Ammon's horn (tissue), 1 donor: ENCODE data around the gene IGSF3.

Source experiments
- DNase-seq: peaks from one replicate; pipeline ENCODE4 v3.0.0-alpha.2; 2016; ENCODE audit warnings: low spot score

Gene IGSF3

DNA sequence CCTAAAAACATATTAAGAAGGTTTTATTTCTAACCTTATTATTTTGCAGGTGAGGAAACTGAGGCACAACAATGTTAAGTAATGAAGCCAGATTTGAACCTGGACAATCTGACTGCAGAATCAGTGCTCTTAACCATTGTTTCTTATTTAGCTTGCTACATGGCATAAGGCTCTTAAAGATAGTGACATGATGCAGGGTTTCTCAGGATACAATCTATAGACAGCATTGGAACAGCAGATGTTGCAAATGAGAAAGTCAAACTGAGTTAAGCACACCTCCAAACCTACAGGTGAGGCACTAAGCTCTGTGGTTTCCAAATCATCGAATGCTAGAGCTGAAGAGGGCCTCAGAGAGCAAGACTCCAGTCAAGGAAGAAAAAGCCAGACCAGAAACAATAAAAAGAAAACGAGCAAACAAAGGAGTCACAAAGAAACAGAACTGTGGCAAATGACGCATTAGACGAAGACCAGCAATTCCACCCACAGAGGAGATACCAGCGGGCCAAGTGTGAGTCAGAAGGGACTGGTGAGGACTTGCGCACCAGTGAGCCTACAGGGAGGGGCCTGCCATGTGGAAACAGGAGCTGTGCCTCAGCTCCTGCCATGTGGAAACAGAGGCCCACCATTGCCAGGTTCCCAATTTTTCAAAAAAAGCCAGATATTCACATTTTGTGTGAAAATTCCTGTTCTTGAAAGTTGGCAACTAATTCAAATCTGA, 111.1 kb downstream of the IGSF3 start:
- no peak for DNase-seq

DNA sequence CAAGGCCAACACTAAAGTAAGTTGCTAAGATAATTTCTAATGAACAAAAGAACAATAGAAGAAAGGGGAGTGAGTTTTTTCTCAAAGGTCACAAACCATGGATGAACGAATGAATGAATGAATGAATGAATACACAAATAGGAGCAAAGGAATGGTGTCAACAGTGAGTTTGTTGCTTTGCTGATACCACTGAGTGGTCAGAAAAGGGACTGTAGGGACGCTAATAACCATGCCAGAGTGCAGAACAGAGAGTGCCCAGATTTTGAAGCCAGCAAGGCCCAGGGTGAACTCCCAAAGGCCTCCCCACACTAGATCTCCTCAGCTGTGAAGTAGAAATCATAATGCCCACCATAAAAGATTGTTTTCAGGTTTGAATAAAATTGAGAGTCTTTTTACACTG, 112.6 kb downstream of the IGSF3 start:
- DNase-seq, result no peak

DNA sequence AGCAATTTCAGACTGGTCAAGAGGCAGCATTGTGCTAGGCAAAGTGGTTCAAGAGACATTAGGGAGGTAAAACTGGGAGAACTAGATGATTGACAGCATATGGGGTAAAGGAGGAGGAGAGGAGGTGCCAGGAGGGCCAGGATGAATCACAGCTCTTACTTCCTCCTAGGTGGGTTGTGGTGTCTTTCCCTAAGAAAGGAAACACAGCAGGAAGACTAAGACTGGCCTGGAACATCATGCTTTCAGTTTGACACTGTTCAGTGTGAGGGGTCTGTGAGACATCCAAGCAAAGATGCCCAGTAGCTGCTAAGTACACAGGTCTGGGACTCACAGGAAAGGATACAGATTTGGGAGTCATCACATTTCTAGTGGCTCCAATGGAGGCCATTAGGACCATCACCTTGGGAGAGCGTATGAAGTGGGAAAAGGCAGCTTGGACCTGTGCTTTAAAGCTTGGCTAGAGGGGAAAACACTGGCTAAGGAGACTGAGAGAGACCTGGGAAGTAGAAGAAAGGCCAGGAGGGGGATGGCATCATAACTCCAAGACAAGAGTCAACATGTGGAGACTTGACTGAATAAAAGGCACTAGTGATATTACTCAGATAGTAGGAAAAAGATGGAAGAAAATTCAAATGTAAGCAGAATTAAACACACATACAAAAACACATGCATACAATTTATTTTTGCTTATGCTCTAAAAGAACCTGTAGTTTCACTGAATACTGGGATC, 114.0 kb downstream of the IGSF3 start:
- no peak for DNase-seq

DNA sequence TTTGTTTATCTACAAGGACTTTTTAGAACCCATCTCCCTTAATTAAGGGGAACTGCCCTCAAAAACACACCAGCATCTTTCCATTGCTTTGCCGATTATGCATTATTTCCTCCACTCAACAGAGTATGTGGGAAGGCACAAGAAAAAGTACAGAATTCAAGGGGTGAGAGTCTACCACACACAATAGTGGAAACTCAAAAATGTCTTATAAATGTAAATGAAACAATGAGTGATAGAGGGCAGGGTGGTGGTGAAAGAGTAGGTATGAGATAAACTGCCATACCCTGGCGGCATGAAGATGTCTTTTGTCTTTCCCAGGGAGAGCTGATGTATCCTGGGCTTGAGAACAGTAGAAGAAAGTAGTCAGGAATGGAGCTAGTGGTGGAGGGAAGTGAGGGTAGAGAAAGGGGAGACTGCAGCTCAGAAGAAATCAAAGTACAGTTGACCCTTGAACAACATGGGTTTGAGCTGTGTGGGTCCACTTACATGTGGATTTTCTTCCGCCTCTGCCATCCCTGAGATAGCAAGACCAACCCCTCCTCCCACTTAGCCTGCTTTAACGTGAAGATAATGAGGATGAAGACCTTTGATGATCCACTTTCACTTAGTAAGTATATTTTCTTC, 121.1 kb downstream of the IGSF3 start:
- no peak for DNase-seq

DNA sequence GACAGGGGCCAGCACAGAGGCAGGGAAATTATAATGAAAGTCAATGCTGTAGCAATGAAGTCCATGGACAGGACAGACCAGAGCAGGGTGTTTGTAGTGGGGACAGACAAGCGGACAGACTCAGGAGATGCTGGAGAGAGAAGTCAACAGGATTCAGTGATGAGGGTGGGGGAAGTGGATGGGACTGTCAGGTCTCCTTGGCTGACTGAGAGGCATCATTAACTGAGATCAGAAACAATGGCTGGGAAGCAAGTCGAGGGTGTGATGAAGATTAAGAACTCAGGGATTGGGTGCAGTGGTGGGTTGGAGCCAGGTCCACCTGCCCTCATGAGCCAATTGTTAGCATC, 122.2 kb downstream of the IGSF3 start:
- DNase-seq, result no peak

DNA sequence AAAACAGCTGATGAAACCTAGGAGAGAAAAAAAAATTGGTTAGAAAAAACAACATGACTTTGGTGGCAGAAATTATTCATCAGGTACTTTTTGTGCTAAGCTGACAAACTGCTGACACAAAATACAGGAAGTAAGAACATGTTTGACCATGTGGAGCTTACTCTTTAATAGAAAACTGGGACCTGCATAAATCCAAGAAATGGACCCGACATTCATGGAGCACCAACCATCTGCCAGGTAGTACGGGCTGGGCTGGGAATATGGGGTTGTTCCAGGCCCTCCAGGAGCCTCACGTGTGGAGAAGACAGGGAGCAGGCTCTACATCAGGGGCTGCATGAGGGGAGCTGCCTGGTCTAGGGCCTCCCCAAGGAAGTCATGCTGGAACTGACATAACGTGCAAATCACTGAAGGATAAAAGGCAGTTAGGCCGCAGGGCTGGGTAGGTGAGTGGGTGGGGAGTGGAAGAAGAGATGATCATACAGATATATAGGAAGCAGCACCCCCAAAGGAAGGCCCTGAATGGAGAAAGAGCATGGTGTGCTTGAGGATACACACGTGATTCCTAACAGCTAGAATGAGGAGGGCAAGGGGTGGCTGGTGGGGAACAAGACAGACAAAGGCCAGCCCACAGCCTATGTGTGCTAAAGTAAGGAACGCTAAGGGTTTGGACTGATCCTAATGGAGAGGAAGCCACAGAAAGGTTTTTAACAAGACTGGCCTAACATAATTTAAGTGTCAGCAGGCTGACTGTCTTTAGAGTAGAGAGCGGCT, 122.8 kb downstream of the IGSF3 start:
- DNase-seq, result no peak

DNA sequence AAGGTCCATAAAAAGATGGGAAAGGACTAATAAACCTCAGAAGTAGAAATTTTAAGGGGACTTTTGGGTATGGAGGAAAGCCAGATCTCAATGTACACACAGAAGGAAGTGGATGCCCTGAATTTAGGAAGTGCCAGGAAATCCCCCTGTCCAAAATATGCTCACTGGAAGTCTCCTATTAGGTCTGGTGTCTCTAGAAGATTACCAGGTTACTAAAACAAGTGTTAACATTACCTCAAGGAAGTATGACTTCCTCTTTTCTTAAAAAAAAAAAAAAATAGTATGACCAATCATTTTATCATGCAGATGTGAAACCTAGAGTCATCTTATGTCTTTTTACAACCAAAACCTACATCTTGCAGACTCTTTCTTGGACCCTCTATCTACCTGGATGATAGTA, 127.4 kb downstream of the IGSF3 start:
- DNase-seq, result no peak

DNA sequence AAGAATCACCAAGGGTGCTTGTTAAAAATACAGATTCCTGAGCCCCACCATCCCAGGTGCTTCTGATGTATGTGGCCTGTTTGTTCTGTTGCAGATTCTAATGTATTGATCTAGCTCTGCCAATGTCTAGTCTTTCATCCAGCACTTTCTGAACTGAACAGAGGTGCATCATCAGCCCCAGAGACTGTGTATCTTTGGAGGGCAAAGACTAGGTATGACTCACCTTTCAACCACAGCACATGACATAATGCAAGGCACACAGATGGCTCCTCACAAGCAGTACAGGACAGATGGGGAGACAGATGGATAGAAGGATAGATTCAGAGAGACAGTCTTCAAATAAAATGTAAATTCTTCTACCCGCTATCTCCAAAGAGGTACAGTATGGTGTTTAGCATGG, 129.0 kb downstream of the IGSF3 start:
- DNase-seq, result peak; percentile 19

DNA sequence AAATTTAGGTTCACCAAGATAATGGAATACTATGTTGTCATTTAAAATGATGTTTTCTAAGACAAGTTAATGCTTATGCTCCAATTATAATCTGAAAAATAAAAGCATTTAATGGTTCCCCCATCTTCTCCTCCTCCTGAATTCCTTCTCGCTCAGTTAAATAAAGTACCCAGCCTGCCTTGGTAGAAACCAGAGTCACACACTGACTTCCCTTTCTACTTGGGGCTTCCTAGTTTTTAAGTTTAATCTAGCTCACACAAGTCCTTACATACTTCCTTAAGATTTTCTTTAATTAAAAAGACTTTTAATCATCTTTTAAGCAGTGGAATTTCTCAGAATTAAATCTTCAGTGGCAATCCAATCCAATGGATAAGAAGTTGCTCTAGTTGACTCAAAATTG, 129.6 kb downstream of the IGSF3 start:
- DNase-seq, result no peak

DNA sequence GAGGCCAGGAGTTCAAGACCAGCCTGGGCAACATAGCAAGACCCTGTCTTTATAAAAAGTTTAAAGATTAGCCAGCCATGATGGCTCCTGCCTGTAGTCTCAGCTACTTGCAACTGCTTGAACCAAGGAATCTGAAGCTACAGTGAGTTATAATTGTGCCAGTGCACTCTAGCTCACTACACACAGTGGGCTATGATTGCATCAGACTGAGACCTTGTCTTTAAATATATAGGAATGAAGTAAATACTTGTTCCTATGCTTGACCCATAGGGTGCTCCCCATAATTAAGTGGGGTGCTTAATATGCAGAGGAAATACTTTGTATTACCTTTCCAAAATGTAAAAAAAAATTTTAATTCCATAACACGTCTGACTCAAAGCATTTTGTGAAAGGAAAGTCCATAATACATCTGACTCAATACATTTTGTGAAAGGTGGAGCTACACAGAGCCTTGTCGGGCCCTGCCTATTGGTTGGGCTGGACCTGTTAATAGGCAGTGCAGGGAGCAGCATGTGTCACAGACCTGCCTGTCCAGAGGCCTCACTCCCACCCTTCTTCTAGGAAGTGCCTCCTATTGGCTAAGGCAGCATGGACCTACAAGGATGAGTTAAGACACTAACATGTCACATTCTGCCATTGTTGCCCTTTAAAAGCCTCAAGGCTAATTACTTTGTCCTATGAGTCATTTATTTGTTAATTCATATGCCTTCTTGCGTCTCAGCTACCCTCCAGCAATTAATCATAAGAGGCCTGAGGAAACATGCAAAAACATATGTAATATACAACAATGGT, 130.3 kb downstream of the IGSF3 start:
- DNase-seq, result no peak

DNA sequence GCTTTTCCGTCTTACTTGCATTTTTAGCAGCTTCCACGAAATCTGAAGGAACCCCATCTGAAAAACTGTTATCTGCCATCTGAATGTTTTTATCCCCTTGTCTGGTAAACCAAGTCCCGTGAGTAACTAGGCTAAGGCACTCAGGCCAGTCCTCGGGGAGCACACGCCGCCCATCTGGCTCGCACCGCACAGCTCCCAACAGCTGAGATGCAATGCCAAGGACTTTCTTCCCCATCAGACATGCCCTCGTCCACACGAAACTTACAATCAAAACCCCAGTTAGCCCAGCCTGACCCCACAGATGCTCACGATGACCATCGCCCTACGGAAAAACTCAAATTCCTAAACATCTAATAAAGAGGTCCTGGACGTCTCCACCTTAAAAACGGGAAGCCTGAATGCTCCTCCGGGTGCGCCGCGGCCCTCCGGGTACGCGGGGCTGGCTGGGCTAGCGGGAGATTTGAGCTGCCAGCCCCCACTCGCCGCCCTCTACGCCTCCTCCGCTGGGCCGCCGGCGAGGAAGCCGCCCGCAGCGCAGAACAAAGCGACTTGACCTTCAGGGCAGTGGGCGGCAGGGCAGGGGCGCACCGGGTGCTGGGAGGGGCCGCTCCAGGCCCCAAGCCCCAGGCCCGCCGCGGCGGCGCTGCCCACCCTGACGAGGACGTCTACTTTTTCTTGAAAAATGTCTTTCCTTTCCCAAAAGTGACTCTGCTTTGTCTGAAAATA, 133.4 kb downstream of the IGSF3 start:
- no peak for DNase-seq

DNA sequence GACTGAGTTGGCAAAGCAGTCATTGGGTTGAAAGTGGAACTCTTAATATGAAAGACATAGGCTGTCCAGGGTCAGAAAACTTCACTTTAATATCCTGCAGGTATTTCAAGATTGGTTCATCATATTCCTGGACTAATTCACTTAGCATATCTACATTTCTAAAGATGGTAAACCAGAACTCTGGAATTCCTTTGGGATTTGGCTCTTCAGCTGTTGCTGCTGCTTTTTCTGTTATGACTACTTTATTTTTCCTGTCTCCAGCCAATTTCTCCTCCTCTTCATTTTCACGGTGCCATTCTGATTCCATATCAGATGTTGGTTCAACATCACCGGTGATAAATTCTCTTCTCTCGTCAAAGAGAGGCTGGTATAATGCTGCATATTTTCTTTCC, 134.1 kb downstream of the IGSF3 start:
- DNase-seq, result no peak

DNA sequence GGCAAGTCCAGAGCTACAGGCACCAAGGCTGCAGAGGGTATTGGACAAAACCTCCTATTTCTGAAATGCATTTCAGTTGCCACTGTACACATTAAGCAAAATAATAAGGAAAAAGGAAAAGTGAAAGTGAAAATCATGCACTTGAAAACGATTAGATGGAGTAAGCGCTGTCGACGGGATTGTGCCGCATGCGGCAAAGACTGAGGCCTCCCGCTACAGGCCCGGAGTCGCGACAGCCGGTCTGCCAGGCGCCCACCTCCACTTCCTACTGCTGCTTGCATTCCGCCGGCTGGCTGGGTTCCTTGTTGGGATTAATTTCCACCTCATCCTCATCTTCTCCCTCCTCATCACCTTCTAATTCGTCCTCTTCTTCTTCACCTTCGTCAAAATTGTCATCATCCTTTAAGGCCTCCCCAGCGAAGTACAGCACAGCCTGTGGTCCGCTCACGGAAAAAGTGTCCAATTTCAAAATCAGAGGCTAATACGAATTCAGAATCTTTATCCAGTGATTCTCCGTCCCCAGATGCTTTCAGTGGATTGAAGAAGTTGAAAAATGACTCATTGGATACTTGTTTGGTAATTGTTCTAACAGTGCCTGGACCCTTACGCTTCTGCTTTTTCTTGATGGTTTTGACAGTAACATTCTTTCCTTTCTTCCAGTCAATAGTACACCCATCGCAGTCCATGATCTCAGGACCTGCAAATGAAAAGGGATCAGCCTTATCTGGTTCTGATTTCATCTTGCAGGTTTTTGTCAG, 134.7 kb downstream of the IGSF3 start:
- DNase-seq, result no peak

DNA sequence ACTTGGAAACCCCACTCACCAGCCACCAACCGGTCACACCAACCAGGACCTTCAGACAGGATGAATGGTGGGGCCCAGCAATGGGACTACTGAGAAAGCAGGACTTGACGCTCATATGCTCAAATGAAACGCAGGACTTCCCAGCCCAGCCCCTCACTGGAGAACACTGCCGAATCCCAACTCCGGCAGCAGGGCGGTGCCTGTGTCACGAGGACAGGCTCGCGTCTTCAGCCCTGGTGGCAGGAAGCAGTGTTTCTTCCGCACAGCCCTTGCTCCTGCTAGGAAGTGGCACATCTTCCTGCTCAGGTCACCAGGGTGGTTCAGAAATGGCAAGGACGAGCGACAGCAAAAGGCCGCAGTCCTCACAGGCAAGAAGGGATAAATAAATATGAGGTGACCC, 135.6 kb downstream of the IGSF3 start:
- no peak for DNase-seq

DNA sequence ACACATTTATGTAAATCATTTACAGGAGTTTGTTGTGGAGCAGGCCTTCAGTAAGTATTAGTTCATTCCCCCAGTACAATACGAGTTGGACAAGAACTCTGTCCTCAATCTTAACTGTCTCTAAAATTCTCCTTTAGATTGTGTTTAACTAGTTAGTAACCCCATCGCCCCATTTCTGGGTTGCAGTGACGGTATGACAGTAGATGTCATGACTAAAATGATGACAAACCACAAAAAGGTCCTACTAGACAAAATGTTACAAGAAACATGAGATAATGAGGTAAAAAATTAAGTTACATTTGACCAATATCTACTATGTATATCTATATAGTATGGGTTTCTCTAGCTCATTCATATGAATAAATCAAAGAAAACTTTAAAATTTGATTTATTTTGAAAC, 137.9 kb downstream of the IGSF3 start:
- no peak for DNase-seq

DNA sequence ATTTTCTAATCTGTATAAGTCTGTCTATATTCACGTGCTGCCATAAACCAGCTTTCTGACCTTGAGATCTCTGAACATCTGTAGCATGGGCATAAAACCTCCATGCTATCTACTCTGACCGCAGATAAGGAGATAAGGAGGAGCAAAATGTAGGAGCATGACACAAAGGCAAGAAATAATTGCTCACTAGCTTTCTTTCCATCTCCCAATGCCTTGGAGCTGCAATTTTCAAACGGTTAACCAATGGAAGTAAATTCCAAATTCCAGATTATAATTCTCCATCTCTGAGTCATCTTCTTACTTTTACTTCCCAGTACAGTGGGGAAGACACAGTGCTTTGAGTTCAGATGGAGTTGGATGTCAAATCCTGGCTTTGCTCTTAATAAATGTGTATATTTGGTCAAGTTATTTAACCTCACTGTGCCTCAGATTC, 138.3 kb downstream of the IGSF3 start:
- no peak for DNase-seq

DNA sequence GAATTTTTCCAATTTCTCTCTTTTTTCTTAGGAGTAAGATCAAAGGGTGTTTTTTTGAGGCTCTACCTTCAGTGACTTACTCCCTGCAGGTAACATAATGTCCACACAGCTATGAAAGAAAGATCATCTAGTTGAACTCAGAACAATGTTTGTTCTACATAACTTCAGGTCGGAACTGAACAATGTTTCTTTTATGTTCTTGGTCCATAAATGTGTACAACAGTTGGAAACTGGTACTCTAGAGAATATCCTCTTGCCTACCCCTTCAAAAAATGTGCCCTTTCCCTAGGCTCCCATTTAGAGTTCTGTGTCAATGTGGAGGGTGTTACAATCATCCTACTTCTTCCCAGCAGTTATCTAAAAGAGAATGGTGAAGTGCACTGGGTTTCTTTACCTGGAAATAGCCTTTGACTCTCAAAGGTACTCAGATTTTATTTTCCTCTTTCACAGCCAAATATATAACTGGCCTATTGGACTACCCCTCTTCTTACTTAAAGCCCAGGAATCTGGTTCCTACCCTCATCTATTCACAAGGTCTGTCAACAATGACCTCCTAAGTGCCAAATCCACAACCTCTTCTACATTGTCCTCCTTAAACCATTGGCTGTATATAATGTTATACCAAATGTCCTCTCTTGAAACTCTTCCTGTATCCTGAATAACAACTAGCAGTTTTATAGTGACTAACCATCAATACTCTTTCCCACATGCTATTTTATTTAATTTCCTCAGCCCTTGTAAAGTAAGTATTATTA, 139.0 kb downstream of the IGSF3 start:
- DNase-seq, result no peak

DNA sequence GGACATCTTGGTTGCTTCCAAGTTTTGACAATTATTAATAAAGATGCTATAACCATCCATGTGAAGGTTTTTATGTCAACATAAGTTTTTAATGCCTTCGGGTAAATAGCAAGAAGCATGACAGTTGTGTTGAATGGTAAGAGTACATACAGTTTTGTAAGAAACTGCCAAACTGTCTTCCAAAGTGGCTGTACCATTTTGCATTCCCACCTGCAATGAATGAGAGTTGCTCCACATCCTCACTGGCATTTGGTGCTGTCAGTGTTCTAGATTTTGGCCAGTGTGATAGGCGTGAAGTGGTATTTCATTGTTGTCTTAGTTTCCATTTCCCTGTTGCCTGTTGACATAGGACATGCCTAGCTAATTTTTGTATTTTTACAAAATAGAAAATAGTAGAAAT, 142.1 kb downstream of the IGSF3 start:
- no peak for DNase-seq
